Measurements from ENCODE around the gene EFNB1.

GRCh38 chrX:68881911-68882310 is 53.1 kb downstream of the EFNB1 start:
- no peak for TF ChIP-seq CTCF (IDR thresholded peaks at IDR 0.05; ENCODE audit: insufficient read depth, low read depth, low read length)
- TF ChIP-seq EZH2 (IDR thresholded peaks at IDR 0.05; ENCODE audit: insufficient read depth, low read length): no peak

All from astrocyte (in vitro differentiated cells and primary cell).